IPS-NIHi7 (cell line): ENCODE data around the gene FDX1.

Source experiments
- DNase-seq: peaks from one replicate; pipeline ENCODE4 v3.0.0; 2012; ENCODE audit warnings: mixed read lengths; ENCODE audit errors: extremely low spot score

The FDX1 gene

DNA sequence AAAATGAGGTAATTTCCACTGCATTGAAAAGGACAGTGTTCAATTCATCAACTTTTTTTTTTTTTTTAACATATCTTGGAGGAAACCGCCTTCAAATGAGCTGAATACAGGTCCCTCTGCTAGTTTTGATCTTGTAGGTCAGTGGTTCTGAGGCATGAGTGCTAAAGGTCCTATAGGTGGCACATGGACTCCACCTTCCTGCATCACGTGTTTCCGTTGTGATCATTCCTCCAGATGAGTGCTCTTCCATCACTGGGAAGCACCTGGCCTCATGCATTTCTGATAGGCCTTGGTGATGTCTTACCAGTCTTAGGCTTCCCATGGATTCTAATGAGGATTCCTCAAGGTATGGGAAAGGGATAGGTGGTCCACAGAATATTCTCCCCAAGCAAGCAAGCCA, 37.8 kb downstream of the FDX1 start:
- DNase-seq, result no peak

DNA sequence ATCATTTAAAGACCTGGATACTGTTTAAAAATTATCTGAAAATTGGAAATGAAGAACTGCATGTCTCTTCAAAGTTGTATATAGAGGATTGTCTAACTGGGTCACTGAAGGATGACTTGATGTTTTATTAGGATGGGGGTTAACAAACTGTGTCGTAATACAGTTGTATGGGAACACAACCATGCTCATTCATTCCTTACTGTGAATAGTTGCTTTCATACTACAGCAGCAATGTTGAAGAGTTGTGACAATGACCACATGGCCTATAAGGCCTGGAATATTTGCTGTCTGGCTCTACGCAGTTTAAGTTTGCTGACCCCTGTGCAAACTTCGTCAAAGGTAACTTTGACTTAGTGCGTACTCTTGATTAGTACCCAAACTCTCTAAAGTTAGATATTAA, 38.4 kb downstream of the FDX1 start:
- DNase-seq, result no peak

DNA sequence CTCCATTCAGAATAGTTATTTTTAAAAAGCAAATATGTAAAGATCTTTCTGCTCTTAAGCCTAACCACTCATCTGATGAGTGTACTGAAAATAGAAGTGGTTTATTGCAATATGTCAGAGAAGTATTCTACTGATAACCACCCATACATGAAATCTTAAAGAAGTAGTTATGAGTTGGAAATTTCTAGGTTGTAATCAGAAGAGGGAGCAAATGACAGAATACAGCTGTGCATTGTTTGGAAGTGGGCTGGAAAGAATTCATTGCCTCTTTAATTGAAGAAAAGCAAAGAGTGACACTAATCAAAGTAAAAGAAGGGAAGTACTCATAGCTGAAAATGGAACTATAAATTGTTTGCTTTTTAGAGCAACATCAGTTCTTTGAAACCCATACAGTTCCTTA, 39.4 kb downstream of the FDX1 start:
- DNase-seq, result no peak

DNA sequence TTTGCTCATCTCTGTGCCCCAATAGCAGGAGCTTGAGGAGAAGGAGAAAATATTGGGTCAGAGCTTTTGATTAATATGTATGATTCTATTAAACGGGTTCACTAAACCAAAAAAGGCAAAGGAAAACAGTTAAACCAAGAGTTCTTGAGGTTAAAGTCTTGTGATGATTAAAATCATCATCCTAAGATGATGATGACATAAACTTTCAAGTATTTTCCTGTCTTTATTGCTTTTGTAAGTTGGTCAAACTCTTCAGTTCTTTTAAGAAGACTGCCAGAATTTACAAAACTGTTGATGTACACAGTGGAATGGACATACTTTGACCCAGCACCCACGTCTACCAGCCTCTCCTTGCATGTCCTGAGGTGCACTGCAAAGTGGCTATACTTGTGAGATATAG, 41.0 kb downstream of the FDX1 start:
- DNase-seq, result no peak

DNA sequence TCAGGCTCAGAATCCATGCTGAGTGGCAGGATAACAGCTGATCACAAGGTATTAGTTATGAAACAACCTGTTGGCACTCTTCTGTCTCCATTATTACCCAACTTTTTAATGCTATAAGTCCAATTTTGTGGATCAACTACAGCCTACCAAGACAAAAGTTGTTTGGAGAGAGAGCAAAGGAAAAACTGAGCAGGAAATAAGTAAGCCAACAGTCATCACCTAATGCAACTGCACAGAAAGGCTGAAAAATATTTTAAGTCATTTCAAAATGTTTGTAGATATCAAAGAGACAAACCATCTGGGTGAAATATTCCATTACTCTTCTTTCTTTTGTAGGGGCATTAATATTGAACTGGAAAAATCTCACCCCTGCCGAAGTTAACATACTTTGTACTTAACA, 41.6 kb downstream of the FDX1 start:
- no peak for DNase-seq

DNA sequence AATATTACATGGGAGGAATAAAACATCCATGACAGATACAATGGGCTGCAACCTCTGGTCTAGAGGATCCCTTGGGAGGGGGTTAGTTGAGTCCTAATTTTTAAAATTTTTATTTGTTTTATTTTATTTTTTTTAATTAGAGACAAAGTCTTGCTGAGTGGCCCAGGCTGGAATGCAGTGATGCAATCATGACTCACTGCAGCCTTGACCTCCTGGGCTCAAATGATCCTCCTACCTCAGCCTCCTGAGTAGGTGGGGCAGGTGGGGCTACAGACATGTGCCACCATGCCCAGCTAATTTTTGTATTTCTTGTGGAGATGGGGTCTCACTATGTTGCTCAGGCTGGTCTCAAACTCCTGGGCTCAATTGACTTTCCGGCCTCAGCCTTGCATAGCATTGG, 43.1 kb downstream of the FDX1 start:
- DNase-seq, result no peak

DNA sequence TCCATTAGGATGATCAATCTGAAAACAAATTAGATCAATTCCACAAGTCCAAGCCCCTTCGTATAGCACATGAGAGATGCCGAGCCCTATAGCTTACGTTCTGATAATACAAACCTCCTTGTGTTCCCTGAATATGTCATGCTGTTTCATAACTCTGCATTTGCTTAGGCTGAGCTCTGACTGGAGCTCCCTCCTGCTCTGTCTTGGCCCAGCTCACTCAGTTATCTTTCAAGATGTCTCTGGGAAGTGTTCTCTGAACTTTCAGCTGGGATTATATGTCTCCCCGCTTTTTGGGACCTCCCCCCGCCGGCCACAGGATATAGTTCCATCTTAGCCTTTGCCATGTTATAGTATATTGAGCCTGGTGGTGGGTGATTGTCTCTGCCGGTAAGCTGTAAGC, 44.0 kb downstream of the FDX1 start:
- DNase-seq, result no peak

DNA sequence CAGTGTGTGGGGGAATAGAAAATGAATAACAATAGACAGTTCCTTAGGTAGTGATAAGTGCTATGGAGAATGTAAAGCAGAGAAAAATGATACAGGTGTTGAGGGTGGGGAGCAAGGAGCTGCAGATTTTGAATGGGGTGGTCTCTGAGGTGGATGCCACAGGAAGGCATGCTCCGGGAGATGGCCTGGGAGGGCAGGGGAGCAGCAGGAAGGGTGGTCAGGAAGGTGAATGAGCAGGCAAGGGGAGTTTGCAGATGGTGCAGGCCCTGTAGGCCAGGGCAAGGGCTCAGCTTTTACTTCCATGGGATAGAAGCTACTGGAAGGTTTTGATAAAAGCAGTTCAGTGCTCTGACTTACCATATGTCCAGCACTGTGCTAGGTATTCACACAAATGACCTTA, 44.8 kb downstream of the FDX1 start:
- DNase-seq, result no peak

DNA sequence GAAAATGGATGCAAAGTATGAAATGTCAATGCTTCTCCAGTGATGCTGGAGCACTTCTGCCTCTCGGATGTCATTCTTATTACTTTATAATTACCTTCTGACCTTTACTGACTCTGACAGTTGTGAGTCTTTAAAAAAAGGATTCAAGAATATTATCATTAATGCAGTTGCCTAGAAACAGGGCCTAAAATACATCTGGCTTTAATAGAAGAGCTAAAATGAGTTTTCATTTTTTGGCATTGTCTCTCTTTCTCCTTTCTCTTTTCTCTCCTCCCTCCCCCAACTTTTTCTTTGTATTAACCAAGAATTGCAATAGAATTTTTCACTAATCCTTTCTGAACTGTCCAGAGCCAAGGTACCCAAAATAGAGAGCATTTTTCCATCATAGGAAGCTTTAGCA, 45.9 kb downstream of the FDX1 start:
- no peak for DNase-seq

DNA sequence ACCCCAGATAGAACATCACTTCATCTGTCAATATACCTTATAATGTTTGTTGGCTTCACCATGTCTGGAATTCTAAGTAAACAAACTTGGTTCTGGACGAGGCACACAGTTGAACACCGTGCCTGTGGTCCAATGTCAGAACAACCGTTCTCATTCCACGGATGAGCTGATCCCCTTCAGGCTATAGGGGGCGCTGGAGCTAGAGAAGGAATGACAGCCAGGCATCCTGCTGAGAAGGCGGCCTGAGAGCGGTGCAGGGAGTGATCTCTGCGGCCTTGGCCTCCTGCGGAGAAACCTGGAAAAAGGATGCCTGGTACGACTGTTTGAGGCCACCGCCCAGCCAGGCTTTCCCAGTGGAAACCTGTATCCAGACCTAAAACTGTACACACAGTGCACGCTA, 48.7 kb downstream of the FDX1 start:
- peak; percentile 83 for DNase-seq

DNA sequence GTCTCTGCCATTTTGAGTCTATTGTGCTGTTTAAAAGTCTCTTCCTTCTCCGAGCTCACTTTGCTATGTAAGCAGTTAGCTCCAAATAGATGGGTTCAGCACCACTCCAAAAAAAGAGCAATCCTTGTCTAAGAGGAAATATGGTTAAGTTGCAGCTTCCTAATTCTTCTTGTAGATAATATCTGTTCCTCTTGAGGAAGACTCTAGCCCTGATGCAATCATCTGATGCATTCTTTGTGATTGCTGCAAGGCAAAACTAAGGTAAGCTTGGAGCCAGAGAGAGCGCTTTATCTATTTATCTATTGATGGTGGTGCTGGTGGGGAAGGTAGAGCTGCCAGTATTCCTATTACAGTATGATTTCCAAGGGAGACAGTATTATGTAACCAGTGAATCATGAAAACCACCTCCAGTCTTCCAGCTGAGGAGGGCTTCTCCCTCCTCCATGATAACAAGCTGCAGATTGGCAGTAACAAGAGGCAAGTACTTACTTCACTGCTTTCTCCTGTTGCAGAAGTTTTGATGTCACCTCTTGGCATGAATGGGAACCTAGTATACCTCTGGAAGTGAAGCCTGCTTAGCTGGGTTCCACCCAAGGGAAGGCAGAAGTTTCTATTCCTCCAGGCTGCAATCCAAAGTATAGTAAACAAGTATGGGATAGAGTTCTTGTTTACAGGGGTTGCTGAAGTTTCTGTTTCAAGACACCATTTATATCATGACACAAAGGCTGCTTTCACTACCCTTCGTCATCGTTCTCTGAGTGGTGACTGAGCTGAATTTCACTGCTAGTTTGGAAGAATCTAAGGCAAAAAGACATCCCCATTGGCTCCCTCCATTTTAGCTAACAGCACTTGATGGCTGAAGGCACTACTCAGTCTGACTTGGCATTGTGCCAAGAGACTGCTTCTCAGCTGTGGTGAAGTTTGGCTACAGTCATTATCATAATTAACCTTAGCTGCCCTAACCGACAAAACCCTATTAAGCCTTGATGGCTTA, 49.7 kb downstream of the FDX1 start:
- no peak for DNase-seq

DNA sequence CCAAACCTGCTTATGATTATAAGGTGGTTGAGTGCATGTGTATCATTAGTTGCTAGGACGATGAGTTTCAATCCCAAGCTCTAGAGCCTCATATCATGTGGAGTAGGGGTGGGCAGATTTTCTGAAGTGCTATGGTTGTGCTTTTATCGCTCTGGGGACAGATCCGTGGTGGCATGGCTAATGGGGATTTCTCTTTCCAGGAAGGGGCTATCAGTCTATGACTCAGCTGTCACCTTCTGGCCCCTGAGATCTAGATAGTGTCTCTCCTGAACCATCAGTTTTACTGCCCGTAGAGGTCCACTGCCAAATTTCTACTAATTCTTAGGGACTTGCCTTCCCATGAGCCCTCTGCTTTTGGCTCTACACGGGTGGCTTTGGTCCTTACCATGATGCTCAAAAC, 51.8 kb downstream of the FDX1 start:
- DNase-seq, result no peak

DNA sequence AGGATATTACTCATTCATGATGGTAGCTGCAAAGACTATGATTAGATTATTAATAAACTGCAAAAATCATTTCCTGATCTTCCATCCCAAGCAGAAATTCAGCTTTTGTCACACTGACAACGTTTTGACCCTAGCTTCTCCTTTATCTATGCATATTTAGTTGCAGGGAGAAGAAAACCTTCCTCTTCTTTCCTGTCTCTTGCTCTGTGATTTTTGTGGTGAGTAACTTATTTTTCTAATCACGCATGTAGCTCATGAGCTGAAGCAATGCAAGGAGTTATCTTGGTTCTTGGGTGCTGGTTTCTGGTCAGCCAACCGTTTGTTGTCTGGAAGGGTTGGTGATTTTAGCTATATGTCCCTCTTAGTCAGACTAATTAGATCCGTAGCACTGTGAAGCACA, 56.4 kb downstream of the FDX1 start:
- DNase-seq, result no peak

DNA sequence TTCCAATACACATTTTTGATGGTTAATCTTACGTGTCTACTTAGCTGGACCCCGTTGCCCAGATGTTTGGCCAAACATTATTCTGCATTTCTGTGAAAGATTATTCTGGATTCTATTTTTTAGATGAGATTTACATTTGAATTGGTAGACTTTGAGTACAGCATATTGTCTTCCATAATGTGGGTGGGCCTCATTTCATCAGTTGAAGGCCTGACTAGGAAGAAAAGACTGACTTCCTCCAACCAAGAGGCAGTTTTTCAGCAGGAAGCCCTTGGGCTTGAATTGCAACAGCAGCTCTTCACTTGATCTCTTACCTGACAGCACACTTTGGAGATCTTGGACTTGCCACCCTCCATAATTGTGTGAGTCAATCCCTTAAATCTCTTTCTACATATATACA, 58.7 kb downstream of the FDX1 start:
- no peak for DNase-seq

DNA sequence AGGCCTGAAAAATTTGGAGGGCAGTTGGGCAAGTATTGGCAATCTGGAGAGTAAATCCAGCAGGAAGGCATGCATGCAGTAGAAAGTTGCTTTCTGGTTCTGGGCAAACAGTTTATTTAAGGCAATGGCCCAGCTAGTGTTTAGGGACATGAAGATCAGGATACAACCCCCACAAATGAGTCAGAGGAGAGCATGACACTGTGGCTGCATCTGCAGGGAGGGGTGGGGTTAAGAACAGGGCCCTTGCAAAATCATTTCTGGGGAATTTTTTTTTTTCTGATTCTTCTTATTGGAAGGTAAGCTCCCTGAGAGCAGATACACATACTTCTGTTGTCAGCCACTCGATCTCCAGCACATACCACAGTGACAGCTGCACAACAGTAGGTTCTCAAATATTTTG, 61.1 kb downstream of the FDX1 start:
- no peak for DNase-seq

DNA sequence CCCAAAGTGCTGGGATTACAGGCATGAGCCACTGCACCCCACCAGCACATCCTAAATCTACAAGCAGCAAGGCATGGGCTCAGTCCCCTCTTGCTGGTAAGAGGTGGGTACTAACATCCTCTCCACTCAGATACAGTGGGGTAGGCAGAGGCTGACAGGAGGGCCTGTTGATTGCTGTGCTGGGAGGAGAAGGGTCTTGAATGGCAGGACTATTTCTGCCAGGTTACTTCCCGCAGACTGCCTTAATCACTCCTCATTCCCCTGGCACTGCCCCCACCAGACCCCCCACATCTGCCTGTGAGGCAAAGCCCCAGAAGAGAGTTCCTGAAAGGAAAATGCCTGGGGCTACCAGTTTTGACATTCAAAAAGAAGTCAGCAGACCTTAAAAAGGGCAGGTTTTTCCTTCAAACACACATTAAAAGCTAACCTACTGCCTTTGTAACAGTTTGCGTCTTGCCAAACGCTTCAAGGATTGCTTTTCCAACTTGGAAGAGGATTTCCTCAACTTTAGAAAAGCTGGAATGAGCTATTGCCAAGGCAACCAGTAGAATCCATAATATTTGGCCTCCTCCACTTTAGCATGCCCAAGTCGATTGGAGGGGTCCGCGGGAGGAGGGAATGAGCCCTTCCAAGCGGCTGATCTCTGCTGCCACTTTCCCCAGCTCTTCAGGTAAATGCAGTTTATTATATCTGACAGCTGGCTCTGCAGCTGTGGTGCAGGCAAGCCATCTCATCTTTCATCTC, 62.0 kb downstream of the FDX1 start:
- no peak for DNase-seq

DNA sequence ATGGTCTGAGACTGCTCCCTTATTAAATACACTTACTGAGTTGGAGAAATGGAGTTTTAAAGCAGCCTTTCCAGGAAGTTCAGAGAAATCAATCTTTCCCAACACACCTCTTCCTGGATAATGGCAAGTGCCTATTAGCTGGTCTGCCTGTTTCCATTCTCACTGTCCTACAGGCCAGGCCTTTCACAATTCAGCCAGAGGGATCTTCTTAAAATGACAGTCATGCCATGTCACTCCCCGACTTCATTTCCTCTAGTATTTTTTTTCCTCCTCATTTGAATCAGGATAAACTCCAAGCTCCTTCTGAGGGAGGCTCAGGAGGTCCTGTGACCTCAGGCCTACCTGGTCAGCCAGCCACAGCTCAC, 62.6 kb downstream of the FDX1 start:
- no peak for DNase-seq

DNA sequence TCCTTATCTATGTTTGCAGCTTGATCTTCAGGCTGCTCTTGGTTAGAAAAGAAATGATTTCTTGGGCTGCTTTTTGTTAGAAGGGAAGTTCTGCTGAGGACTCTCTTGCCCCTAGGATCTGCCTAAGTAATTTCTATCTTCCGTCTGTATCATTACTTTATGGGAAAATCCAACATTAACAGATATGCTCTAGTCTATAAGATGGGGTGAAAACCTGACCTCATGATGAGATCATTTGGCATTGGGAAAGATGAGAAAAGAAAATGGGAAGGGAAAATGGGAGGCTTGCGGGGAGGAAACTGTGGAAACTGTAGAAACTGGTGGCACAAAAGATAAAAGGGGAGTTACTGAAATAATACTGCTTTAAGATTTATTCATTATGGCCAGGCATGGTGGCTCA, 63.6 kb downstream of the FDX1 start:
- DNase-seq, result no peak

DNA sequence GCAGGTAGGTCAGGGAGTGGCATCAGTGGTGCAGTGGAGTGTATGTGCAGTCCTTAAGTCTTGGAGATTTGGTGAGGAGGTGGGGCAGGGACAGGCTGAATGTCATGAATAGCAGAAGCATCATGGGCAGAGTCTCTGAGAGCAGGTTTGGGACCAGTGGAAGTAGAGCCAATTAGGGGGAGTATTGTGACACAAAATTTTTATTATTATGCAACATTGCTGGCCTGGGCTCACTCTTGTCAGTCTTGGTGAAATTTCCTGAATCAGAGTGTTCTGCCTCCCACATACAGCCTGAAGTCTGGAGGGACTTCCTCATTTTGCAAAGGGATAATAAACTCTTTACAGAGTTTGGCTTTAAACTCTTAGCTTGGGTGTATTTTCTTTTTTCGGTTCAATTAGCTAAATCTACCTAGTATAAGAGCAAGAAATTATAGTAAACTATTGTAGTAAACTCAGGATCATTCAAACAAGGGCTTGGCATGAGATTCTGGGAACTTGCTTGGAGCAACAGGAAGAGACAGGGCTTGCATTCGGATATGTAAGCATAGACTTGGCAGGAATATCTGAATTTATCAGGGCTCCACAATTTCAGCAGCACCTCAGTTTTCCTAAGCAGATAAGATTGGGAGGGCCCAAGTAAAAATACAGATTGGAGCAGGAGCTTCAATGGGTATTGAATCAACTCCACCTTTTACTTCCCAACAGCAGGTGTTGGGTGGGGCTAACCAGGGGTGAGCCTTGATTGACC, 67.7 kb downstream of the FDX1 start:
- DNase-seq, result no peak

DNA sequence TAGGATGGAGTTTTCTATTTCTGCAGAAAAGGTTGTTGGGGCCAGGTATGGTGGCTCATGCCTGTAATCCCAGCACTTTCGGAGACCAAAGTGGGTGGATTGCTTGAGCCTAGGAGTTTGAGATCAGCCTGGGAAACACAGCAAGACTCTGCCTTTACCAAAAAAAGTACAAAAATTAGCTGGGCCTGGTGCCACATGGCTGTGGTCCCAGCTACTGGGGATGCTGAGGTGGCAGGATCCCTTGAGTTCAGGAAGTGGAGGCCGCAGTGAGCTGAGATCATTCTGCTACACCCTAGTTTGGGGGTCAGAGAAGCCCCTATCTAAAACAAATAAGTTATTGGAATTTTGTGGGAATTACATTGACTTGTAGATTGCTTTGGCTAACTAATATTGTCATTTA, 71.7 kb downstream of the FDX1 start:
- DNase-seq, result no peak

DNA sequence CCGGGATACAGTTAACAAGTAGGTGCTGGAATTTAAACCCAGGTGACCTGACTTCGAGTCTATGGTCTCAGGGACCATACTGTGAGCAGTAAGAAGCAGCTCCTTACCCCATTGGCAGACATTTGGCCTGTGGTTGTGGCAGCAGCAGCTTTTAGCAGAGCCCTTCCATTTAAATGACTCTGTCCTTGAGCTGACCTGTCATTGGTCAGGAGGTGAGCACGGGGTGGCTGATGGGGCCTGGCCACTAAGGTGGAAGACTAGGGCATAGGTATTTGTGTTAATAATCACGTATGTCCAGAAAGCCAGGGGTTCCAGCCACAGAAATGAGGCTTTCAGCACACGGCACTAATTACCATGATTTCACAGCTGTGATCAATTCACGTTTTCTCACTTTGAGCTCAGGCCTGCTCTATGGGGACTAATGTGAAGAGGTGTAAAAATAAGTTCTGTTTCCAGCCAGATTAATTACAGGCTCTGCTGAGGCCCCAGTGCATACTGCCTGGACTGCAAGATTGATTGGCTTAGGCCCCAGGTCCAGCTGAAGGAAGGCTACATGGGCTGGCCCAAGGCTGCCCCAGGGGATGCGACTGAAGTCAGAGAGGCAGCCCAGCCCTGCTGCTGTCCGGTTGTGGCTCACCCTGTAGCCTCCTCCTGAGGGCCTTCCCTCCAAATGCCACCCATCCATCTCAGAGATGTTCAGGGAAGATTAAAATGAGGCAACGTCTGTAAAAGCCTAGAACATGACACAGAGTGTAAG, 76.0 kb downstream of the FDX1 start:
- DNase-seq, result no peak

DNA sequence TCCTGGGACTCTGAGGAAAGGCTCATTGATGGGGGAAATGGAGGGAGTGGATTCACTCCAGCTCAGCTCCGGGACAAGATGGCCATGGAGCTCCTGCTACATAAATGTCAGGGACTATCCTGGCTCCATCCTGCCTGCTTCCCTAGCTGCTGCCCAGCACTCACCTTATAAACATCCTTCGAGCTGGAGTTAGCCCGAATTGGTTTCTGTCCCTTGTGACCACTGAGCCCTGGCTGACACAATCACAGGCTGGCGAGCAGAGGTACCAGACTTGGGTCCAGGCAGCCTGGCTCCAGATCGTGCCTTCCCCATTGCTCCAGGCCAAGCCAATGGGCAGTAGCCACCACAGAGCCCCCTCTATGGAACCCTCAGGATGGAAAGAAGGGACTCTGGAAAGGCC, 77.6 kb downstream of the FDX1 start:
- DNase-seq, result no peak
